Neural cell (in vitro differentiated cells): ENCODE measurements around the gene TMED7. TPM values are rescaled to one million over a fixed set of nuclear protein-coding genes. Genes with fewer than 3 reads are reported as not detected.

ENCODE experiments used
- H2AFZ ChIP-seq: fragments of 200-600, 300-800 bp; sonication (generic), shearing (Covaris generic); 2 replicates; pipeline ENCODE4 v1.6.0; 2014; ENCODE audit warnings: low read depth, mild to moderate bottlenecking, antibody characterized with exemption, low read length, moderate library complexity
- H3F3A ChIP-seq: fragments of 200-600 bp; shearing (Covaris generic); 2 replicates; pipeline ENCODE4 v1.6.1; 2016; ENCODE audit warnings: mild to moderate bottlenecking, moderate library complexity, mixed read lengths, antibody characterized with exemption, low read length; ENCODE audit not compliant: insufficient read depth, poor library complexity, severe bottlenecking
- H3K27ac ChIP-seq: fragments of 200-600, 300-800 bp; sonication (generic), shearing (Covaris generic); 2 replicates; pipeline ENCODE4 v1.5.1; 2014; ENCODE audit warnings: mild to moderate bottlenecking, low read length, moderate library complexity
- H3K27me3 ChIP-seq: fragments of 300-800, 200-600 bp; sonication (generic), shearing (Covaris generic); 2 replicates; pipeline ENCODE4 v1.6.0; 2014; ENCODE audit warnings: mild to moderate bottlenecking, low read depth, low read length, moderate library complexity; ENCODE audit not compliant: insufficient read depth
- H3K36me3 ChIP-seq: fragments of 300-800, 200-600 bp; sonication (generic), shearing (Covaris generic); 2 replicates; pipeline ENCODE4 v1.5.1; 2014; ENCODE audit warnings: mild to moderate bottlenecking, antibody characterized with exemption, low read length, moderate library complexity; ENCODE audit not compliant: insufficient read depth
- H3K4me2 ChIP-seq: fragments of 300-800, 200-600 bp; sonication (generic), shearing (Covaris generic); 2 replicates; pipeline ENCODE4 v1.6.0; 2014; ENCODE audit warnings: mild to moderate bottlenecking, low read length
- H3K4me3 ChIP-seq: fragments of 300-800, 200-600 bp; sonication (generic), shearing (Covaris generic); 2 replicates; pipeline ENCODE4 v1.5.1; 2014; ENCODE audit warnings: mild to moderate bottlenecking, low read length, moderate library complexity
- H3K79me2 ChIP-seq: fragments of 200-600 bp; shearing (Covaris generic); replicated peaks from 2 replicates; pipeline ENCODE4 v1.6.0; 2014; ENCODE audit warnings: mild to moderate bottlenecking, low read length, moderate library complexity; ENCODE audit not compliant: insufficient read depth
- H3K9ac ChIP-seq: fragments of 300-800, 200-600 bp; sonication (generic), shearing (Covaris generic); 2 replicates; pipeline ENCODE4 v1.6.1; 2016; ENCODE audit warnings: mild to moderate bottlenecking, low read length, mixed read lengths
- H3K9me2 ChIP-seq: fragments of 200-600 bp; shearing (Covaris generic); 2 replicates; pipeline ENCODE4 v1.6.1; 2016; ENCODE audit warnings: mild to moderate bottlenecking, low read length, mixed read lengths; ENCODE audit not compliant: insufficient read depth
- H3K9me3 ChIP-seq: fragments of 200-600, 300-800 bp; sonication (generic), shearing (Covaris generic); 2 replicates; pipeline ENCODE4 v1.6.1; 2016; ENCODE audit warnings: mild to moderate bottlenecking, mixed run types, low read length, moderate library complexity, mixed read lengths
- H4K20me1 ChIP-seq: fragments of 200-600 bp; shearing (Covaris generic); 2 replicates; pipeline ENCODE4 v1.6.1; 2016; ENCODE audit warnings: mild to moderate bottlenecking, mixed run types; ENCODE audit not compliant: insufficient read depth
- CTCF ChIP-seq: fragments of 450-650 bp; IDR thresholded peaks from 2 replicates; pipeline ENCODE4 v1.5.1; 2014; ENCODE audit warnings: antibody characterized with exemption, mild to moderate bottlenecking, moderate library complexity; ENCODE audit not compliant: poor library complexity, severe bottlenecking
- EP300 ChIP-seq: fragments of 450-650 bp; conservative IDR thresholded peaks from 2 replicates; pipeline ENCODE4 v1.6.1; 2014; ENCODE audit warnings: antibody characterized with exemption, mild to moderate bottlenecking, moderate library complexity; ENCODE audit not compliant: poor library complexity, severe bottlenecking
- EZH2 ChIP-seq: fragments of 200-600, 300-800 bp; shearing (Covaris generic), sonication (generic); IDR thresholded peaks from 2 replicates; pipeline ENCODE4 v1.6.1; 2014; ENCODE audit warnings: antibody characterized with exemption, low read length, borderline replicate concordance, mild to moderate bottlenecking; ENCODE audit not compliant: insufficient read depth, poor library complexity, severe bottlenecking
- MXI1 ChIP-seq: fragments of 450-650 bp; conservative IDR thresholded peaks from 2 replicates; pipeline ENCODE4 v1.6.1; 2014; ENCODE audit warnings: antibody characterized with exemption, mild to moderate bottlenecking; ENCODE audit not compliant: poor library complexity, severe bottlenecking
- POLR2AphosphoS5 ChIP-seq: IDR thresholded peaks from 2 replicates; pipeline ENCODE4 v1.6.1; 2012
- RAD21 ChIP-seq: fragments of 450-650 bp; conservative IDR thresholded peaks from 2 replicates; pipeline ENCODE4 v1.6.1; 2014; ENCODE audit warnings: antibody characterized with exemption, mild to moderate bottlenecking, moderate library complexity
- REST ChIP-seq: IDR thresholded peaks from 2 replicates; pipeline ENCODE4 v1.6.1; 2012; ENCODE audit warnings: borderline replicate concordance
- SMC3 ChIP-seq: fragments of 450-650 bp; conservative IDR thresholded peaks from 2 replicates; pipeline ENCODE4 v1.6.1; 2014; ENCODE audit warnings: antibody characterized with exemption, mild to moderate bottlenecking, moderate library complexity; ENCODE audit not compliant: poor library complexity
- TAF1 ChIP-seq: IDR thresholded peaks from 2 replicates; pipeline ENCODE4 v1.6.1; 2012; ENCODE audit warnings: low read depth
- polyA plus RNA-seq: library from polyadenylated mRNA; depleted of rRNA; stranded (reverse); fragments of >200 nt; gene quantifications from 2 replicates; pipeline ENCODE4 v1.2.3, GENCODE V29; 2014

Gene TMED7
- polyA plus RNA-seq, 1 donor from 2014 or later: 74.3 TPM

GRCh38 chr5:115657125-115657880 lies 31.5 kb upstream of the TMED7 start:
- Histone ChIP-seq H3K36me3 (no peaks in the 10 kb centered on the region), H4K20me1 (no peaks in the 10 kb centered on the region), H3K27ac (no peak overlapping the region), H2AFZ (no peak overlapping the region), H3K9ac (no peak overlapping the region), H3F3A (no peaks in the 10 kb centered on the region), H3K9me3 (no peaks in the 10 kb centered on the region), H3K9me2 (no peaks in the 10 kb centered on the region), H3K79me2 (no peaks in the 10 kb centered on the region), H3K27me3 (no peaks in the 10 kb centered on the region), H3K4me2 (no peak overlapping the region), H3K4me3 (no peak overlapping the region)
- TF ChIP-seq TAF1 (no peak), MXI1 (no peak), REST (no peak)

- Histone ChIP-seq H3K4me3 (no peak overlapping the region), H3K9ac (no peak overlapping the region), H3K27ac (no peak overlapping the region), H3K9me3 (no peaks in the 10 kb centered on the region), H3K27me3 (no peaks in the 10 kb centered on the region), H3K4me2 (no peak overlapping the region), H3K36me3 (no peaks in the 10 kb centered on the region), H3F3A (no peaks in the 10 kb centered on the region), H4K20me1 (no peaks in the 10 kb centered on the region), H2AFZ (no peak overlapping the region), H3K9me2 (no peaks in the 10 kb centered on the region), H3K79me2 (no peaks in the 10 kb centered on the region)
- TF ChIP-seq EP300 (no peak), CTCF (no peak), TAF1 (no peak), SMC3 (no peak)
Observed at GRCh38 chr5:115656404-115656803, 30.6 kb upstream of the TMED7 start.

GRCh38 chr5:115655994-115656393 lies 30.2 kb upstream of the TMED7 start:
- TF ChIP-seq REST (no peak), RAD21 (no peak), MXI1 (no peak), POLR2AphosphoS5 (no peak), EZH2 (no peak), TAF1 (no peak), CTCF (no peak)
- Histone ChIP-seq H3F3A (no peaks in the 10 kb centered on the region), H3K27ac (no peak overlapping the region), H3K4me3 (no peak overlapping the region), H2AFZ (no peak overlapping the region), H3K79me2 (no peaks in the 10 kb centered on the region), H3K36me3 (no peaks in the 10 kb centered on the region), H4K20me1 (no peaks in the 10 kb centered on the region), H3K9me3 (no peaks in the 10 kb centered on the region), H3K9me2 (no peaks in the 10 kb centered on the region), H3K27me3 (no peaks in the 10 kb centered on the region), H3K4me2 (no peak overlapping the region), H3K9ac (no peak overlapping the region)
